ENCODE measurements around the gene CMSS1.

CMSS1 gene

GRCh38 chr3:99939876-99940275, 122.2 kb downstream of the CMSS1 start:
- Histone ChIP-seq H4K20me1 (ENCODE audit: insufficient read depth, low read length, poor library complexity, severe bottlenecking) (no peaks in the 10 kb centered on the region), H3K4me3 (ENCODE audit: low read length, poor library complexity, severe bottlenecking) (no peak overlapping the region), H3K9me2 (replicated peaks; ENCODE audit: low read depth, low read length) (no peaks in the 10 kb centered on the region), H2AFZ (ENCODE audit: low read length) (no peak overlapping the region), H3K9ac (ENCODE audit: low read depth, low read length, poor library complexity, severe bottlenecking) (no peak overlapping the region), H3K9me3 (ENCODE audit: insufficient read depth, low read depth, low read length) (no peaks in the 10 kb centered on the region), H3K79me2 (ENCODE audit: insufficient read depth, low read length) (no peaks in the 10 kb centered on the region), H3K27me3 (ENCODE audit: insufficient read depth, low read length, poor library complexity, severe bottlenecking) (no peaks in the 10 kb centered on the region), H3K36me3 (ENCODE audit: insufficient read depth, low read length) (no peaks in the 10 kb centered on the region), H3K4me2 (ENCODE audit: low read depth, low read length, poor library complexity, severe bottlenecking) (no peak overlapping the region), H3K4me1 (ENCODE audit: insufficient read depth, low read length, poor library complexity, severe bottlenecking) (peaks cover 45% of the 10 kb centered on the region), H3F3A (ENCODE audit: low read depth) (0 out of 2 replicates have a peak, but pooled peaks cover 2% of the 10 kb centered on the region)
- TF ChIP-seq EZH2phosphoT487 (IDR thresholded peaks at IDR 0.05; ENCODE audit: borderline replicate concordance), result no peak

DNA sequence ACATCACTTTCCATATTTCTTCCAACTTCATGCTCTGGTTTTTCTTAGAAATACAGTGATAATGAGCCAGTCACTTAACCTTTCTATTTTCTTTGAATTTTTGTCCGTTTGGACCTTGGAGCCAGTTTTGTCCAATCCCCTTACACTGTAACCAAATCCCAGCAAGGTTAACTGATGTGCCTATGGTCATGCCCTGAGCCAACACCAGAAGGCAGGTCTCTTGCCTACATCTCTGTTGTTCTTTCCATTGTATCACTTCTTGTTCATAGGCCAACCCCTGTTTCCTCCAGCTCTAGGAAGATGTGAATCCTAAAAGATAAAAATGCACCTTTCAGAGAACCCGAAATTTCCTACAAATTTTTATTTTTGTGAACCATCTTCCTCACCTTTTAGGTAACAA, 122.7 kb downstream of the CMSS1 start:
- Histone ChIP-seq H3K79me2 (ENCODE audit: insufficient read depth, low read length) (no peaks in the 10 kb centered on the region), H3F3A (ENCODE audit: low read depth) (0 out of 2 replicates have a peak, but pooled peaks cover 2% of the 10 kb centered on the region), H3K4me2 (ENCODE audit: low read depth, low read length, poor library complexity, severe bottlenecking) (no peak overlapping the region), H3K9me2 (replicated peaks; ENCODE audit: low read depth, low read length) (no peaks in the 10 kb centered on the region), H3K4me1 (ENCODE audit: insufficient read depth, low read length, poor library complexity, severe bottlenecking) (peaks cover 48% of the 10 kb centered on the region), H2AFZ (ENCODE audit: low read length) (no peak overlapping the region), H3K27me3 (ENCODE audit: insufficient read depth, low read length, poor library complexity, severe bottlenecking) (no peaks in the 10 kb centered on the region), H3K36me3 (ENCODE audit: insufficient read depth, low read length) (no peaks in the 10 kb centered on the region), H3K4me3 (ENCODE audit: low read length, poor library complexity, severe bottlenecking) (no peak overlapping the region), H3K9ac (ENCODE audit: low read depth, low read length, poor library complexity, severe bottlenecking) (no peak overlapping the region), H3K9me3 (ENCODE audit: insufficient read depth, low read depth, low read length) (no peaks in the 10 kb centered on the region), H4K20me1 (ENCODE audit: insufficient read depth, low read length, poor library complexity, severe bottlenecking) (no peaks in the 10 kb centered on the region)
- TF ChIP-seq EZH2phosphoT487 (IDR thresholded peaks at IDR 0.05; ENCODE audit: borderline replicate concordance), result no peak
- TF ChIP-seq, protein P1, sequence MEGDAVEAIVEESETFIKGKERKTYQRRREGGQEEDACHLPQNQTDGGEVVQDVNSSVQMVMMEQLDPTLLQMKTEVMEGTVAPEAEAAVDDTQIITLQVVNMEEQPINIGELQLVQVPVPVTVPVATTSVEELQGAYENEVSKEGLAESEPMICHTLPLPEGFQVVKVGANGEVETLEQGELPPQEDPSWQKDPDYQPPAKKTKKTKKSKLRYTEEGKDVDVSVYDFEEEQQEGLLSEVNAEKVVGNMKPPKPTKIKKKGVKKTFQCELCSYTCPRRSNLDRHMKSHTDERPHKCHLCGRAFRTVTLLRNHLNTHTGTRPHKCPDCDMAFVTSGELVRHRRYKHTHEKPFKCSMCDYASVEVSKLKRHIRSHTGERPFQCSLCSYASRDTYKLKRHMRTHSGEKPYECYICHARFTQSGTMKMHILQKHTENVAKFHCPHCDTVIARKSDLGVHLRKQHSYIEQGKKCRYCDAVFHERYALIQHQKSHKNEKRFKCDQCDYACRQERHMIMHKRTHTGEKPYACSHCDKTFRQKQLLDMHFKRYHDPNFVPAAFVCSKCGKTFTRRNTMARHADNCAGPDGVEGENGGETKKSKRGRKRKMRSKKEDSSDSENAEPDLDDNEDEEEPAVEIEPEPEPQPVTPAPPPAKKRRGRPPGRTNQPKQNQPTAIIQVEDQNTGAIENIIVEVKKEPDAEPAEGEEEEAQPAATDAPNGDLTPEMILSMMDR (conservative IDR thresholded peaks at IDR 0.05; ENCODE audit: low read length), result no peak

DNA sequence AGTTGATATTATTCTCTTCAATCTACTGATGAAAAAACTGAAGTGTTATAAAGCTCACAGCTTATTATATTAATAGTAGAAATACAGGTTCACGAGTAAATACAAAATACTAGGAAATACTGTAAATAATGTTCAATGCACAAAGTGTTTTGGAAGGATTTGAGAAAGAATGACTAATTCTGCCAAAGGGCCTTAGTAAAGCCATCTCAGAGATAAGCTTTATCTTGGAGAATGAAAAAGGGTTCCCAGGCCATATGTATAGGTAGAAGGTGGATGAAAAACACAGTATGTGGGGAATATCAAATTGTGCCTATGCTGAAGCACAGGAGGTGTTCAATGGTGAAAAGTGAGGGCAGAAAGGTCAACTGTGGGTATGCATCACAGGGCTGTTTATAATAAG, 123.5 kb downstream of the CMSS1 start:
- Histone ChIP-seq H3K4me1 (ENCODE audit: insufficient read depth, low read length, poor library complexity, severe bottlenecking) (peaks cover 53% of the 10 kb centered on the region), H3F3A (ENCODE audit: low read depth) (0 out of 2 replicates have a peak, but pooled peaks cover 2% of the 10 kb centered on the region), H3K36me3 (ENCODE audit: insufficient read depth, low read length) (no peaks in the 10 kb centered on the region), H3K9ac (ENCODE audit: low read depth, low read length, poor library complexity, severe bottlenecking) (no peak overlapping the region), H4K20me1 (ENCODE audit: insufficient read depth, low read length, poor library complexity, severe bottlenecking) (no peaks in the 10 kb centered on the region), H3K9me3 (ENCODE audit: insufficient read depth, low read depth, low read length) (no peaks in the 10 kb centered on the region), H3K4me3 (ENCODE audit: low read length, poor library complexity, severe bottlenecking) (no peak overlapping the region), H3K4me2 (ENCODE audit: low read depth, low read length, poor library complexity, severe bottlenecking) (no peak overlapping the region), H2AFZ (ENCODE audit: low read length) (no peak overlapping the region), H3K9me2 (replicated peaks; ENCODE audit: low read depth, low read length) (no peaks in the 10 kb centered on the region), H3K79me2 (ENCODE audit: insufficient read depth, low read length) (no peaks in the 10 kb centered on the region), H3K27me3 (ENCODE audit: insufficient read depth, low read length, poor library complexity, severe bottlenecking) (no peaks in the 10 kb centered on the region)
- TF ChIP-seq, protein P1 (conservative IDR thresholded peaks at IDR 0.05; ENCODE audit: low read length), result no peak
- TF ChIP-seq EZH2phosphoT487 (IDR thresholded peaks at IDR 0.05; ENCODE audit: borderline replicate concordance), result no peak

Measured in Loucy (cell line).